HG03571 (cell line): Measurements from ENCODE around the gene DOK7.

ENCODE experiments used
- ATAC-seq: cut with Tn5 transposase; IDR thresholded peaks from one replicate; pipeline ENCODE4 v1.9.1; 2021; ENCODE audit not compliant: unreplicated experiment

DOK7 gene

GRCh38 chr4:3518511-3518880, 55.4 kb downstream of the DOK7 start:
- no peak for ATAC-seq

GRCh38 chr4:3518941-3519340, 55.8 kb downstream of the DOK7 start:
- ATAC-seq, result no peak

- no peak for ATAC-seq
These were observed 56.6 kb downstream of the DOK7 start for GRCh38 chr4:3519468-3520264.

DNA sequence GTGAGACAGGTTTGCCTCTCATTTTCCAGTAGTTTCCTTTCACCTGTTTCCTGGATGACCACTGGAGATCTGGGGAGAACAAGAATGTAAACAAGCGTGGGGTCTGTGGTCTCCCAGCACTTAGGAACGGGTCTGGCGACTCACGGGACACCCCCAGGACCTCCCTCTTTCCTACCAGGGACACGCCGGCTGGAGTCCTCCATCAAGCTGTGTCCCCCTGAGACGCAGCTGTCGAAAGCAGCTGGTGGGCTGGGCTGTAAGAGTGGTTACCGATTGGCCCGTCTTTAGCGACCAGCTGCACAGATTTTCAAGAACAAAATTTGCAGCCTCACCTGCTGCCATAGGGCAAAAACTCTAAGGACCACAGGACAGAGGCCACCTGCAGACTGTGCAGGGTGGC, 57.2 kb downstream of the DOK7 start:
- ATAC-seq, result no peak

DNA sequence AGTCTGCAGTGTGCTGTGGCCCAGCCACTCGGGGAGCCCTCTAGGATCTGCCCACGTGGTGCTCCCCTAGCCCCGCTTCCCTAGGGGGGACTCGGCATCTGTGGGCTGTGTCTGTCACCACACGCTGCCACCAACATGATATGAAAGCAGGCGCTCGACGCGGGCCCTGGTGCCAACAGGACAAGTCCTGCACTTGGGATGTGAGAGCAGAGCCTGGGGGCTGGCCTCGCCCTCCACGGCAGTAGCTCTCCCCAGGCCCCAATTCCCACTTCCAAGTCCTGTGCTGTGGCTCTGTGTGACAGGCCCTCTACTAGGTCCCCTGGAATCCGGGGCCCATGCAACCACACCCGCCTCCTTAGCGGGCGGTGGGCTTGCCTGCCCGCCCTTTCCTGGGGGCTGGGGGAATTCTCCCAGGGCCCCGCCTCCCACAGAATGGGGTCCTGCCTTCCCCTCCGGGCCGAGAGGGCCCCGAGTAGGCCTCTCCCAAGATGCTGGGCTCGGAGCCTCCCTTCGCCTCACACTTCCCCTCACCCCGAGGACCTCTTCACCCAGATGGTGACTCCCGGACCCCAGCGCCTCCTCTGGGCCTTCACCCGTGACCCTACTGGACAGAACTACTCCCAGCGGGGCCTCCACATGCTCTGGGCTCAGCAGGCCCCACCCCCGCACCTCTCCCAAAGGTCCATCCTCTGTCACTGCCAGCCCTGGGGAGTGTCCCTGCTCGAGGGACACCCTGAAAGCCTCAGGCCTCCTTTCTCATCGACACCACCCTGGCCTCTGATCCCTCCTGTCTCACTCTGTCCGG, 57.9 kb downstream of the DOK7 start:
- no peak for ATAC-seq

GRCh38 chr4:3521621-3522325, 58.7 kb downstream of the DOK7 start:
- ATAC-seq, result no peak

DNA sequence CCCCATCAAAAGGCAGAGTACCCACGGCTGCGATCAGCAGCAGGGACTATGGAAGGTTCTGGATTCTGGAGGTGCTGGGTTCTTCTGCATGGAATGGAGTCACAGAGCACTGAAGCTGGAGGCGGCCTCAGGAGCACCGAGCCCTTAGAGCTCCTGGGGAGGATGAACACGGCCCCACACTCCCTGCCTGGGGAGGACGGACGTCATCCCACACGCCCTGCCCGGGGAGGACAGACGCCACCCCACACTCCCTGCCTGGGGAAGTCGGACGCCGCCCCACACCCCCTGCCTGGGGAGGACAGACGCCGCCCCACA, 59.2 kb downstream of the DOK7 start:
- ATAC-seq, result no peak

- no peak for ATAC-seq
These were observed 59.5 kb downstream of the DOK7 start for GRCh38 chr4:3522651-3523050.

DNA sequence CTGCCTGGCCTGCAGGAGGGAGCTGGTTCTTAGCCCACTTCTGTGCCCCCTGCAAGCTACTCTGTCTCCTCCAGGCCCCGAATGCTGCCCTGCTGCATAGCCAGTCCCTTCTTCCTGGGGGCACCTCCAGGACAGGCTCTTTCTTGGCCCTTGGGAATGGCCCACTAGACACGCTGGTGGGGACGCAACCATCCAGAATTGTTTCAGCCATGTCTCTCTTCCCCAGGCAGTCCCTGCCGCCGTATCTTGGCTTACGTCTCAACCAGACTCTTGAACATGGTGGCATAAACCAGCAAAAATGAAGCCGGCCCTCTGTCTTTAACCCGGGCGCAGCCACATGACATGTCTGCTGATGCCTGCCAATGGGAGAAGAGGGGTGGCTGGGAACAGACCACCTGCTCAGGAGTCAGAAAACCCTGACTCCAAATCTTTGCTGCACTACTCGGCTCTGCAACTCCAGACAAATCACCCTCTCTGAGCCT, 60.1 kb downstream of the DOK7 start:
- ATAC-seq, result no peak

- no peak for ATAC-seq
These were observed 60.6 kb downstream of the DOK7 start for GRCh38 chr4:3523628-3524221.

- ATAC-seq, result no peak
These were observed 61.2 kb downstream of the DOK7 start for GRCh38 chr4:3524349-3524748.

GRCh38 chr4:3524920-3525319, 61.8 kb downstream of the DOK7 start:
- ATAC-seq, result no peak

- no peak for ATAC-seq
These were observed 62.7 kb downstream of the DOK7 start for GRCh38 chr4:3525532-3526430.

GRCh38 chr4:3526456-3526855, 63.4 kb downstream of the DOK7 start:
- no peak for ATAC-seq

- ATAC-seq, result no peak
These were observed 64.2 kb downstream of the DOK7 start for GRCh38 chr4:3527101-3527913.

DNA sequence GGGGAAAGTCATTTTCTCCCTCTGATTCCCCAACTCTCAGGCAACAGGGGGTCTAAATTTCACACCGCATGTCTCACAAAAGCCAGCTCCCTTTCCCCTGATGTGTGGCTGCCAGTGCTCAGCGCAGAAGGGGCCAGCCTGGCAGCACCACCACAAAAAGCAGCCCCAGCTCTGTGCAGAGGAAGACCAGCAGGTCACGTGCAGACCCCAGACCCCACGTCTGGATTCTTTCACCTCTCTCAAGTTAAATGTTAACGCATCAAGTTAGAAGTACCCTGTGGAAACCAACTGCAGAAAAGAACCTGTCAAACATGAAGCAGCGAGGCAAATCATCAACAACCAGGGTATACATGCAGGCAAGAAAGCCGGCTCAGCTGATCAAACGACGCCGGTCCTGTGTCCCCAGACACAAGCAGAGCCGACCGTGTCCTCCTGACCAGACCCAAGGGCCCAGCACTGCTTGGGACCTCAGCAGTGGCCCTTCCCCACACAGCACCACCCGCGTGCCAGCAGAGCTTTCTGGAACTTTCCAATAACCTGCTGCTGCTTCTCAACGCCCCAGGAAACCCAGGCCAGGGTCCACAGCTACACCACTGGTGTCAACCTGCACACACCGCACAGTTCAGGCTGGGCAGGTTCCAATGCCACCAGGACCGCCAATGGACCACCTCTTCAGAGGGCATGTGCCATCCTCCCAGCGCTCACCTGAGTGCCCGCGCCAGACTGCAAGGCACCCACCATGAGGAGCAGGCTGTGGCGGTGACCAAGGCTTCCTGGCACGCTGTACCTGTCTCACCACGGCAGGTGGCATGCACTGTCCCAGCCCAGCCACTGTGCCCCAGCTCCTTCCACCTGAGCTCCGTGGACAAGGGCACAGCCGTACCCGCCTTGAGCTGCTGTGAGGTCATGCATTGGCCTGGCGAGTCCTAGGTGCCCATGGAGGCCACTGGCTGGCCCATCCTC, 65.1 kb downstream of the DOK7 start:
- ATAC-seq, result no peak

GRCh38 chr4:3529363-3529762, 66.3 kb downstream of the DOK7 start:
- ATAC-seq, result no peak

GRCh38 chr4:3530051-3530450, 66.9 kb downstream of the DOK7 start:
- no peak for ATAC-seq
